H1 (cell line): Measurements from ENCODE around the gene TIMD4. TPM values are rescaled to one million over a fixed set of nuclear protein-coding genes. Genes with fewer than 3 reads are reported as not detected.

Experiments
- CTCF ChIA-PET: fragments of 300-600 bp; sonication (Branson Sonifier 250); formaldehyde crosslinking; loops from one replicate; lab custom pipeline; 2021; ENCODE audit not compliant: partially characterized antibody; lab: Charles Lee
- POLR2A ChIA-PET: fragments of 300-600 bp; sonication (Branson Sonifier 250); formaldehyde crosslinking; loops from one replicate; lab custom pipeline; 2021; ENCODE audit warnings: inconsistent platforms; ENCODE audit not compliant: partially characterized antibody; lab: Charles Lee
- DNase-seq, 2 experiments: peaks; one replicate each; pipeline versions ENCODE4 v3.0.0 to v3.0.0-alpha.2; 2010 to 2022; ENCODE audit warnings: low spot score in 2 of 2, low read depth in 1 of 2, mixed read lengths in 1 of 2
- FAIRE-seq: peaks from 2 replicates; lab custom pipeline; 2011; peaks lifted over from hg19 to GRCh38; lab: Jason Lieb, UNC
- H2AFZ ChIP-seq: 2 replicates; pipeline ENCODE4 v1.8.1; 2012; ENCODE audit warnings: low read length, inconsistent platforms
- H2AK5ac ChIP-seq: 2 replicates; pipeline ENCODE4 v1.6.1; 2013; ENCODE audit warnings: low read depth, low read length
- H2BK120ac ChIP-seq: replicated peaks from 2 replicates; pipeline ENCODE3; 2013; ENCODE audit warnings: low read depth, low read length, inconsistent platforms
- H2BK12ac ChIP-seq: 2 replicates; pipeline ENCODE4 v1.6.1; 2013; ENCODE audit warnings: low read depth, low read length
- H2BK15ac ChIP-seq: 2 replicates; pipeline ENCODE4 v1.6.1; 2013; ENCODE audit warnings: low read length
- H2BK20ac ChIP-seq: 2 replicates; pipeline ENCODE4 v1.6.1; 2013; ENCODE audit warnings: low read length
- H2BK5ac ChIP-seq: 2 replicates; pipeline ENCODE4 v1.6.1; 2013; ENCODE audit warnings: low read depth, low read length
- H3K14ac ChIP-seq: 2 replicates; pipeline ENCODE4 v1.6.1; 2013; ENCODE audit warnings: inconsistent platforms; ENCODE audit not compliant: insufficient read length
- H3K18ac ChIP-seq: 2 replicates; pipeline ENCODE4 v1.6.1; 2013; ENCODE audit warnings: low read length; ENCODE audit errors: extremely low read depth
- H3K23ac ChIP-seq: 2 replicates; pipeline ENCODE4 v1.6.1; 2013; ENCODE audit warnings: inconsistent platforms; ENCODE audit not compliant: insufficient read length
- H3K23me2 ChIP-seq: 2 replicates; pipeline ENCODE4 v1.6.1; 2013; ENCODE audit warnings: low read depth, low read length
- H3K27ac ChIP-seq: 2 replicates; pipeline ENCODE4 v1.6.1; 2011; ENCODE audit warnings: low read depth, low read length, inconsistent platforms
- H3K27me3 ChIP-seq, 4 experiments: replicated peaks in 1 of 4; 1 replicate in 1 of 4; 2 replicates in 3 of 4; pipeline versions ENCODE4 v1.6.1 to v1.8.1; 2011 to 2013; ENCODE audit warnings: low read length in 3 of 4, mild to moderate bottlenecking in 3 of 4, inconsistent platforms in 2 of 4, mixed read lengths in 2 of 4, moderate library complexity in 1 of 4; ENCODE audit not compliant: control insufficient read depth in 3 of 4, insufficient read depth in 3 of 4; ENCODE audit errors: extremely low read depth in 1 of 4
- H3K36me3 ChIP-seq, 4 experiments: 2 replicates each; pipeline versions ENCODE4 v1.6.1 to v1.8.1; 2011 to 2013; ENCODE audit warnings: mild to moderate bottlenecking in 4 of 4, low read length in 3 of 4, moderate library complexity in 2 of 4, control low read depth in 1 of 4, inconsistent platforms in 1 of 4; ENCODE audit not compliant: insufficient read depth in 4 of 4, control insufficient read depth in 2 of 4
- H3K4ac ChIP-seq: replicated peaks from 2 replicates; pipeline ENCODE3; 2013; ENCODE audit warnings: low read length, low read depth, mixed read lengths, inconsistent platforms; ENCODE audit not compliant: insufficient read length
- H3K4me1 ChIP-seq, 4 experiments: replicated peaks in 1 of 4; 1 replicate in 1 of 4; 2 replicates in 3 of 4; pipeline versions ENCODE4 v1.6.1 to v1.8.1; 2011 to 2013; ENCODE audit warnings: low read length in 3 of 4, inconsistent platforms in 2 of 4, mixed read lengths in 1 of 4; ENCODE audit not compliant: insufficient read depth in 4 of 4, control insufficient read depth in 3 of 4
- H3K4me2 ChIP-seq, 2 experiments: 2 replicates each; pipeline versions ENCODE4 v1.6.1 to v1.8.1; 2011 to 2013; ENCODE audit warnings: low read depth in 2 of 2, low read length in 2 of 2, control low read depth in 1 of 2, inconsistent platforms in 1 of 2, mild to moderate bottlenecking in 1 of 2; ENCODE audit not compliant: insufficient read depth in 1 of 2
- H3K4me3 ChIP-seq, 4 experiments: fragments of 200-600, 300-600 bp in 1 of 4; sonication (generic), shearing (Covaris generic), sonication (Bioruptor Twin) in 1 of 4; 2 replicates each; pipeline versions ENCODE4 v1.5.1 to v1.8.1; 2011 to 2016; ENCODE audit warnings: low read length in 4 of 4, low read depth in 3 of 4, control low read depth in 2 of 4, inconsistent platforms in 2 of 4, mild to moderate bottlenecking in 2 of 4, mixed read lengths in 1 of 4, moderate library complexity in 1 of 4; ENCODE audit not compliant: insufficient read depth in 2 of 4; ENCODE audit errors: extremely low read depth in 1 of 4
- H3K56ac ChIP-seq: replicated peaks from 2 replicates; pipeline ENCODE3; 2013; ENCODE audit warnings: low read depth, mild to moderate bottlenecking, mixed read lengths, low read length, inconsistent platforms; ENCODE audit not compliant: insufficient read length
- H3K79me1 ChIP-seq: 2 replicates; pipeline ENCODE4 v1.6.1; 2013; ENCODE audit warnings: low read depth, low read length, control low read depth
- H3K79me2 ChIP-seq, 2 experiments: 2 replicates each; pipeline versions ENCODE4 v1.6.1 to v1.8.1; 2012 to 2013; ENCODE audit warnings: low read length in 2 of 2, mild to moderate bottlenecking in 2 of 2, inconsistent platforms in 1 of 2; ENCODE audit not compliant: insufficient read depth in 2 of 2, control insufficient read depth in 1 of 2
- H3K9ac ChIP-seq, 4 experiments: replicated peaks in 1 of 4; 1 replicate in 1 of 4; 2 replicates in 3 of 4; pipeline versions ENCODE4 v1.6.1 to v1.8.1; 2011 to 2013; ENCODE audit warnings: low read depth in 3 of 4, low read length in 3 of 4, control low read depth in 2 of 4, mild to moderate bottlenecking in 2 of 4, moderate library complexity in 2 of 4, inconsistent platforms in 1 of 4; ENCODE audit errors: extremely low read depth in 1 of 4
- H3K9me3 ChIP-seq, 2 experiments: 2 replicates each; pipeline versions ENCODE4 v1.6.1 to v1.8.1; 2012 to 2013; ENCODE audit warnings: mild to moderate bottlenecking in 2 of 2, moderate library complexity in 2 of 2, control low read depth in 1 of 2, inconsistent platforms in 1 of 2, low read depth in 1 of 2, low read length in 1 of 2, mixed read lengths in 1 of 2; ENCODE audit not compliant: insufficient read depth in 2 of 2
- H4K20me1 ChIP-seq, 2 experiments: replicated peaks in 1 of 2; 2 replicates each; pipeline versions ENCODE3 to v1.8.1; 2011 to 2013; ENCODE audit warnings: inconsistent platforms in 2 of 2, low read length in 2 of 2, mild to moderate bottlenecking in 1 of 2; ENCODE audit not compliant: insufficient read depth in 2 of 2, control insufficient read depth in 1 of 2
- H4K5ac ChIP-seq: 2 replicates; pipeline ENCODE4 v1.6.1; 2013; ENCODE audit warnings: low read length, low read depth, mixed read lengths, inconsistent platforms; ENCODE audit not compliant: insufficient read length
- H4K8ac ChIP-seq: 2 replicates; pipeline ENCODE4 v1.8.0; 2013; ENCODE audit warnings: mild to moderate bottlenecking, moderate library complexity, low read length, inconsistent platforms; ENCODE audit not compliant: insufficient read depth; ENCODE audit errors: extremely low read depth
- H4K91ac ChIP-seq: replicated peaks from 2 replicates; pipeline ENCODE3; 2013; ENCODE audit warnings: low read length, mixed read lengths, inconsistent platforms; ENCODE audit not compliant: insufficient read length
- BACH1 ChIP-seq: IDR thresholded peaks from 2 replicates; pipeline ENCODE4 v1.6.1; 2012; ENCODE audit warnings: low read length, improper control_type of control experiment
- EP300 ChIP-seq, 2 experiments: IDR thresholded peaks; 1 replicate in 1 of 2; 2 replicates in 1 of 2; pipeline ENCODE4 v1.6.1; 2011 to 2012; ENCODE audit warnings: low read depth in 2 of 2, low read length in 2 of 2, mild to moderate bottlenecking in 2 of 2, borderline replicate concordance in 1 of 2, inconsistent platforms in 1 of 2, moderate library complexity in 1 of 2
- EZH2 ChIP-seq: fragments of 200-600 bp; sonication (generic); IDR thresholded peaks from 2 replicates; pipeline ENCODE4 v1.7.1; 2012; ENCODE audit warnings: low read depth, mild to moderate bottlenecking, moderate library complexity, low read length, inconsistent platforms; ENCODE audit not compliant: severe bottlenecking
- GABPA ChIP-seq: IDR thresholded peaks from 2 replicates; pipeline ENCODE4 v1.6.1; 2011; ENCODE audit warnings: mild to moderate bottlenecking, low read length, moderate library complexity, borderline replicate concordance; ENCODE audit not compliant: insufficient read depth
- GTF2F1 ChIP-seq: IDR thresholded peaks from 2 replicates; pipeline ENCODE4 v1.6.1; 2012; ENCODE audit warnings: low read depth, low read length, improper control_type of control experiment, borderline replicate concordance
- MAFK ChIP-seq: IDR thresholded peaks from 2 replicates; pipeline ENCODE4 v1.6.1; 2012; ENCODE audit warnings: low read depth, mild to moderate bottlenecking, improper control_type of control experiment, low read length
- PHF8 ChIP-seq: fragments of 200-600 bp; sonication (generic); conservative IDR thresholded peaks from 2 replicates; pipeline ENCODE4 v1.7.1; 2012; ENCODE audit warnings: low read depth, mild to moderate bottlenecking, inconsistent platforms, low read length, moderate library complexity
- POLR2A ChIP-seq, 2 experiments: IDR thresholded peaks; 1 replicate in 1 of 2; 2 replicates in 1 of 2; pipeline ENCODE4 v1.6.1; 2011; ENCODE audit warnings: low read depth in 2 of 2, low read length in 2 of 2, mild to moderate bottlenecking in 2 of 2; ENCODE audit errors: control extremely low read depth in 1 of 2
- RFX5 ChIP-seq: IDR thresholded peaks from 2 replicates; pipeline ENCODE4 v1.6.1; 2011; ENCODE audit warnings: low read depth, low read length, improper control_type of control experiment, borderline replicate concordance
- RNF2 ChIP-seq: fragments of 200-900, 300-1000 bp; sonication (generic); IDR thresholded peaks from 2 replicates; pipeline ENCODE4 v1.7.1; 2016; ENCODE audit warnings: borderline replicate concordance, low read depth, mild to moderate bottlenecking, antibody characterized with exemption, low read length; ENCODE audit not compliant: poor library complexity, severe bottlenecking; ENCODE audit errors: missing control alignments
- SIN3A ChIP-seq, 2 experiments: IDR thresholded peaks in 1 of 2; conservative IDR thresholded peaks in 1 of 2; 2 replicates each; pipeline ENCODE4 v1.6.1; 2011 to 2012; ENCODE audit warnings: low read length in 2 of 2, improper control_type of control experiment in 1 of 2, low read depth in 1 of 2, mild to moderate bottlenecking in 1 of 2
- SP2 ChIP-seq: IDR thresholded peaks from 2 replicates; pipeline ENCODE4 v1.6.1; 2012; ENCODE audit warnings: mild to moderate bottlenecking, low read length, inconsistent platforms
- TAF1 ChIP-seq: IDR thresholded peaks from 2 replicates; pipeline ENCODE4 v1.6.1; 2011; ENCODE audit warnings: mild to moderate bottlenecking, low read depth, low read length
- USF2 ChIP-seq: IDR thresholded peaks from 2 replicates; pipeline ENCODE4 v1.6.1; 2011; ENCODE audit warnings: low read length, improper control_type of control experiment
- polyA plus RNA-seq, 7 experiments: library from polyadenylated mRNA; depleted of rRNA in 3 of 7; stranded (reverse) in 5 of 7; unstranded in 2 of 7; fragments of >200 nt in 5 of 7; fragments of 200-250 nt in 2 of 7; gene quantifications; 1 replicate in 5 of 7; 2 replicates in 1 of 7; 4 replicates in 1 of 7; pipeline versions ENCODE4 v1.2.1 to v1.2.3, GENCODE V29; 2011 to 2013; ENCODE audit warnings: missing spikeins in 2 of 7, mixed read lengths in 2 of 7
- total RNA-seq: library from RNA; stranded (reverse); fragmentation: NEBNext Ultra II Directional; extraction: Animal tissue kit (Norgen Biotek cat#: 25700); gene quantifications from 2 replicates; pipeline ENCODE4 v1.2.1, GENCODE V29; 2021

TIMD4 gene
- total and polyA plus RNA-seq, 2 of the 8 experiments (the other 6 are each of a cell fraction or from before 2014, with no cell fraction given), result not detected

- H4K5ac ChIP-seq, result no peak overlapping the region
- FAIRE-seq (no peak), DNase-seq (no peak)
- no peaks in the 10 kb centered on the region; a peak in 1 of 7 replicates for H3K4me1 ChIP-seq
- no peak overlapping the region for H2BK120ac ChIP-seq
- no peak overlapping the region for H2AFZ ChIP-seq
- H3K4me2 ChIP-seq, result no peak overlapping the region
- H3K23ac ChIP-seq, result no peak overlapping the region
- no peaks in the 10 kb centered on the region for H3K9me3 ChIP-seq
- no peak overlapping the region for H3K18ac ChIP-seq
- H2BK12ac ChIP-seq, result no peak overlapping the region
- H4K91ac ChIP-seq, result no peak overlapping the region
- H3K9ac ChIP-seq, result no peak overlapping the region
- H4K8ac ChIP-seq, result no peak overlapping the region
- H3K56ac ChIP-seq, result no peak overlapping the region
- H4K20me1 ChIP-seq, result no peaks in the 10 kb centered on the region
- H3K4me3 ChIP-seq, result no peak overlapping the region
- H2BK20ac ChIP-seq, result no peak overlapping the region; the same call in 1 of the 2 replicates
- H3K27ac ChIP-seq, result no peak overlapping the region
- H3K27me3 ChIP-seq, result no peaks in the 10 kb centered on the region
- H2AK5ac ChIP-seq, result no peak overlapping the region
- no peak overlapping the region for H3K14ac ChIP-seq
- no peaks in the 10 kb centered on the region for H3K79me2 ChIP-seq
- no peaks in the 10 kb centered on the region for H3K23me2 ChIP-seq
- H3K4ac ChIP-seq, result no peak overlapping the region
- no peaks in the 10 kb centered on the region for H3K79me1 ChIP-seq
- H2BK5ac ChIP-seq, result no peak overlapping the region
- H2BK15ac ChIP-seq, result no peak overlapping the region
- no peaks in the 10 kb centered on the region for H3K36me3 ChIP-seq
- ChIA-PET POLR2A (no interaction called here), CTCF (interaction anchor here (0.6 to 1.8 kb wide), 5 partner anchors 8 to 219 kb away, joined by 3 to 5 read pairs (median 3); no protein-coding TSS in a partner anchor)
- TF ChIP-seq GABPA (no peak), MAFK (no peak), BACH1 (no peak), USF2 (no peak), RNF2 (no peak), SIN3A (conservative IDR thresholded peaks at IDR 0.05 in 1 of 2, IDR thresholded peaks at IDR 0.05 in 1 of 2; ENCODE audit: low read depth in 1 of 2, low read length in 2 of 2) (no peak), EZH2 (no peak), RFX5 (no peak), SP2 (no peak), PHF8 (no peak), POLR2A (IDR thresholded peaks at IDR 0.05; ENCODE audit: control extremely low read depth in 1 of 2, low read depth in 2 of 2, low read length in 2 of 2) (no peak), EP300 (IDR thresholded peaks at IDR 0.05; ENCODE audit: borderline replicate concordance in 1 of 2, low read depth in 2 of 2, low read length in 2 of 2) (no peak), TAF1 (no peak), GTF2F1 (no peak)
Measured at GRCh38 chr5:156956321-156956720, 6.7 kb downstream of the TIMD4 start.
